Measurements from ENCODE around the gene GABRE. TPM values are rescaled to one million over a fixed set of nuclear protein-coding genes. Genes with fewer than 3 reads are reported as not detected.
A peak's percentile ranks its signal among the peaks of the same experiment; 100 is the strongest.

The GABRE gene
- total and polyA plus RNA-seq, 12 donors = 2.8 to 77.8 (median 34.0) TPM

DNA sequence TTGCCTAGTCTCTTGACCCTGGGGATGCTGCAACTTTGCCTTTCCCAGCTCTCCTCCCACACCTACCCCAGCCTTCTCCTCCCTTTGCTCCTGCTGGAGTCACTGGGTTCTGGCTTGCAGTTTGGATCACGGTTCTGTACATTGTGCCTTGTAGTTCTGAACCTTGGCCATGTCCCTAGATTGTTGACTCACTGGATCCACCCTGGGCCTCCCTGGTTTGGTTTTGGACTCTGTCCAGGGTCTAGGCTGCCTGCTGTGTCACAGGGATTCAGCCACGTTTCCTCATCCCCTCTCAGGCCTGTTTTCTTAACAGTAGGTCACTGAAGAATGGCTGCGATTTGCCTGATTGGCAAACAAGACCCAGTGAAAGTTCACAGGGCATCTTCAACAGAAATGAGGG is 11.5 kb upstream of the GABRE start:
- H3K9me3 ChIP-seq = no peaks in the 10 kb centered on the region
- H3K4me3 ChIP-seq = no peak overlapping the region
- intact Hi-C loops (cut with DNase I) = no loop called here
- H3K36me3 ChIP-seq = no peaks in the 10 kb centered on the region
- WGBS, 2 donors = 71 to 74% methylated on average over 3 of the region's 3 CpGs
- TF ChIP-seq, protein P1, sequence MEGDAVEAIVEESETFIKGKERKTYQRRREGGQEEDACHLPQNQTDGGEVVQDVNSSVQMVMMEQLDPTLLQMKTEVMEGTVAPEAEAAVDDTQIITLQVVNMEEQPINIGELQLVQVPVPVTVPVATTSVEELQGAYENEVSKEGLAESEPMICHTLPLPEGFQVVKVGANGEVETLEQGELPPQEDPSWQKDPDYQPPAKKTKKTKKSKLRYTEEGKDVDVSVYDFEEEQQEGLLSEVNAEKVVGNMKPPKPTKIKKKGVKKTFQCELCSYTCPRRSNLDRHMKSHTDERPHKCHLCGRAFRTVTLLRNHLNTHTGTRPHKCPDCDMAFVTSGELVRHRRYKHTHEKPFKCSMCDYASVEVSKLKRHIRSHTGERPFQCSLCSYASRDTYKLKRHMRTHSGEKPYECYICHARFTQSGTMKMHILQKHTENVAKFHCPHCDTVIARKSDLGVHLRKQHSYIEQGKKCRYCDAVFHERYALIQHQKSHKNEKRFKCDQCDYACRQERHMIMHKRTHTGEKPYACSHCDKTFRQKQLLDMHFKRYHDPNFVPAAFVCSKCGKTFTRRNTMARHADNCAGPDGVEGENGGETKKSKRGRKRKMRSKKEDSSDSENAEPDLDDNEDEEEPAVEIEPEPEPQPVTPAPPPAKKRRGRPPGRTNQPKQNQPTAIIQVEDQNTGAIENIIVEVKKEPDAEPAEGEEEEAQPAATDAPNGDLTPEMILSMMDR (IDR thresholded peaks at IDR 0.05) = no peak
- ATAC-seq (peak in 5 of 8 donors; percentile 11 to 69 (median 56)), DNase-seq (no peak)
- H3K27ac ChIP-seq = no peak overlapping the region
- H3K4me1 ChIP-seq = peaks cover 0 to 38% (median 4%) of the 10 kb centered on the region in 9 donors
- H3K27me3 ChIP-seq = no peaks in the 10 kb centered on the region

DNA sequence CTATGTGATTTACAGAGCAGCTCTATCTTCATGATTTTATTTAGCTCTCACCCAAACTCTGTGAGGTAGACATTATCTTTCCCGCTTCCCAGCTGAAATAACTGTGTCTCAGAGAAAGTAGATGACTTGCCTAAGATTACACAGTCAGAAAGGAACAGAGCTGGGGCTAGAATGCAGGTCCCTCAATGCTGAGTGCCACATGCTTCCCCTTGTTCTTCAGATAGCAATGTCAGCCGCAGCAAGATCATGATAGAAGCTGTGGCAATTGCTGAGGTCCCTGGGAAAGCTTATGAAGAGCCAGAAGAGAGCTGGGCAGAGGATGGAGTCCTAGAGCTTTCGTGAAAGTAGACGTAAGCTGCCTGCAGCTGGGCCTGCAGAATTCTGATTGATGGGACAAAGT is 11.1 kb upstream of the GABRE start:
- WGBS, 2 donors = 92 to 96% methylated on average over 4 of the region's 4 CpGs
- no peaks in the 10 kb centered on the region for H3K27me3 ChIP-seq
- intact Hi-C loops (cut with DNase I) = no loop called here
- peak in 1 of 8 donors; percentile 16 for ATAC-seq
- no peaks in the 10 kb centered on the region for H3K36me3 ChIP-seq
- H3K9me3 ChIP-seq = no peaks in the 10 kb centered on the region
- H3K27ac ChIP-seq = no peak overlapping the region
- no peak for DNase-seq
- no peak overlapping the region for H3K4me3 ChIP-seq
- H3K4me1 ChIP-seq = peaks cover 0 to 38% (median 4%) of the 10 kb centered on the region in 9 donors
- TF ChIP-seq, protein P1 (IDR thresholded peaks at IDR 0.05) = no peak

DNA sequence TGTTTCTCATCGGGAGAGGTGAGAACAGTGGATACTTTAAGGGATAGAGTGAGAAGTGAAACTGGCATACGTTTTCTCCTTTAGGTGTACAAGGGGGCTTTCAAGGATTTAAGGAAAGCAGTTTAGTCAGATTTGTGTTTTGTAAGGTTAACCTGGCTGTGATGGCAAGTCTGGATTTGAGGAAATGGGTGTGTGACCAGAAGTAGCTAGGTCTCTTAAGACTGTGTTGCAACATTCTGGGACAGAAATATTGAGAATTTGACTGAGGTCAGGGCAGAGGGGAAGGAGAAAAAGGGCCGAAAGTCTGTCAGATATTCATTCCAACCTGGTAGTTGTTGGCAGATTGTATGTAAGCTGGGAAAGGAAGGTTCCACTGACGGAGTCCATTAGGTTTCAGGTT is 10.4 kb upstream of the GABRE start:
- 55 to 64% methylated on average over 4 of the region's 4 CpGs for WGBS, 2 donors
- Histone ChIP-seq H3K36me3 (no peaks in the 10 kb centered on the region), H3K4me1 (peaks cover 0 to 38% (median 4%) of the 10 kb centered on the region in 9 donors), H3K9me3 (no peaks in the 10 kb centered on the region), H3K4me3 (no peak overlapping the region), H3K27ac (peak overlapping the region in 4 of 10 donors; percentile 10 to 60 (median 30)), H3K27me3 (no peaks in the 10 kb centered on the region)
- DNase-seq (no peak), ATAC-seq (peak in 1 of 8 donors; percentile 38)
- TF ChIP-seq, protein P1 (IDR thresholded peaks at IDR 0.05) = no peak
- intact Hi-C loops (cut with DNase I) = no loop called here

DNA sequence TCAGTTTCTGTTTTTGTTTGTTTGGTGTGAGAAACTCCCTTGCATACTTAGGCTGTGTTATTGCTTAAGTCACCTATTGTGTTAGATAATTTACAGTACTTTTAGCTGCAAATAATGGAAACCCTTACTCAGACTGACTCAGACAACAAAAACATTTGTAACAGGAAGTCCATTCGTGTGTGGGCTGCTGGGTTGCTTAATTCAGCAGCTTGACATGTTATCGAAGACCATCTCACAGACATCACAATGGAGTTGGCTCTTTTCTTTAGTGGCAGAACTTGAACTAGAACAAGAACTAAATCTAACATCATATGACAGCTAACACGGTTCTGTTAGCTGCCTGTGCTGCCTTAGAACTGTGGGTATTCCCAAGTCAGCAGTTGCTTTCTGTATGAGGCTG is 9.9 kb upstream of the GABRE start:
- Histone ChIP-seq H3K4me1 (peaks cover 0 to 38% (median 4%) of the 10 kb centered on the region in 9 donors), H3K27ac (peak overlapping the region in 5 of 10 donors; percentile 10 to 68 (median 39)), H3K9me3 (no peaks in the 10 kb centered on the region), H3K4me3 (no peak overlapping the region), H3K27me3 (no peaks in the 10 kb centered on the region), H3K36me3 (no peaks in the 10 kb centered on the region)
- WGBS, 2 donors = 22 to 37% methylated on average over 3 of the region's 3 CpGs
- DNase-seq = no peak
- ATAC-seq = peak in 5 of 8 donors; percentile 51 to 85 (median 58)
- TF ChIP-seq, protein P1 (IDR thresholded peaks at IDR 0.05) = no peak
- intact Hi-C loops (cut with DNase I) = no loop called here

All from heart right ventricle (tissue), 16 donors.